ENCODE data around the gene STEAP3.
"Not testable (repeated sequence)": the region's sequence is repeated elsewhere in the genome, so short reads cannot be mapped to it uniquely, and the experiment has no call there.

The STEAP3 gene

GRCh38 chr2:119264781-119265692, 41.4 kb downstream of the STEAP3 start:
- DNase-seq: peak; percentile 6

- DNase-seq: no peak
These were observed 42.0 kb downstream of the STEAP3 start for GRCh38 chr2:119265693-119266066.

- no peak for DNase-seq
These were observed 42.5 kb downstream of the STEAP3 start for GRCh38 chr2:119266091-119266589.

GRCh38 chr2:119267604-119268003, 44.0 kb downstream of the STEAP3 start:
- no peak for DNase-seq

- DNase-seq: no peak
These were observed 53.2 kb downstream of the STEAP3 start for GRCh38 chr2:119276864-119277263.

- DNase-seq: not testable (repeated sequence)
These were observed 54.8 kb downstream of the STEAP3 start for GRCh38 chr2:119278385-119278784.

GRCh38 chr2:119278946-119279345, 55.3 kb downstream of the STEAP3 start:
- DNase-seq: no peak

- DNase-seq: no peak
These were observed 56.0 kb downstream of the STEAP3 start for GRCh38 chr2:119279666-119280065.

- DNase-seq: no peak
These were observed 57.0 kb downstream of the STEAP3 start for GRCh38 chr2:119280680-119281079.

- no peak for DNase-seq
These were observed 58.7 kb downstream of the STEAP3 start for GRCh38 chr2:119282146-119282995.

GRCh38 chr2:119282996-119283511, 59.4 kb downstream of the STEAP3 start:
- no peak for DNase-seq

GRCh38 chr2:119283873-119284331, 60.3 kb downstream of the STEAP3 start:
- no peak for DNase-seq

GRCh38 chr2:119286661-119287060, 63.0 kb downstream of the STEAP3 start:
- no peak for DNase-seq

- no peak for DNase-seq
These were observed 64.9 kb downstream of the STEAP3 start for GRCh38 chr2:119288576-119288975.

GRCh38 chr2:119289093-119289492, 65.5 kb downstream of the STEAP3 start:
- no peak for DNase-seq

- no peak for DNase-seq
These were observed 66.0 kb downstream of the STEAP3 start for GRCh38 chr2:119289642-119290041.

GRCh38 chr2:119290859-119291587, 67.4 kb downstream of the STEAP3 start:
- DNase-seq: no peak

GRCh38 chr2:119291588-119292167, 68.0 kb downstream of the STEAP3 start:
- no peak for DNase-seq

GRCh38 chr2:119292226-119292625, 68.6 kb downstream of the STEAP3 start:
- no peak for DNase-seq

- DNase-seq: no peak
These were observed 69.6 kb downstream of the STEAP3 start for GRCh38 chr2:119293254-119293653.

- DNase-seq: no peak
These were observed 70.3 kb downstream of the STEAP3 start for GRCh38 chr2:119293900-119294299.

GRCh38 chr2:119294671-119295070, 71.0 kb downstream of the STEAP3 start:
- DNase-seq: no peak
